K562 (cell line): ENCODE results near the gene ARHGAP26.

ENCODE experiments used
- ATF3 ChIP-seq, 2 experiments: fragments of 450-650 bp in 1 of 2; sonication (generic) in 1 of 2; formaldehyde crosslinking in 1 of 2; IDR thresholded peaks in 1 of 2; conservative IDR thresholded peaks in 1 of 2; 2 replicates each; pipeline versions ENCODE4 v1.6.1 to v1.8.1; 2016 to 2023; ENCODE audit warnings: mild to moderate bottlenecking in 2 of 2, moderate library complexity in 2 of 2, inconsistent platforms in 1 of 2, missing genetic modification reagents in 1 of 2
- CBX5 ChIP-seq: IDR thresholded peaks from 2 replicates; pipeline ENCODE4 v1.6.1; 2014; ENCODE audit warnings: low read depth, borderline replicate concordance
- CREB5 ChIP-seq: fragments of 250-450 bp; sonication (Bioruptor Pico); IDR thresholded peaks from 2 replicates; pipeline ENCODE4 v1.5.0; 2020; ENCODE audit warnings: mild to moderate bottlenecking
- EZH2 ChIP-seq: IDR thresholded peaks from 2 replicates; pipeline ENCODE4 v1.6.1; 2012; ENCODE audit warnings: low read depth, mild to moderate bottlenecking, inconsistent platforms, low read length, borderline replicate concordance
- POLR2A ChIP-seq: fragments of 450-650 bp; conservative IDR thresholded peaks from 2 replicates; pipeline ENCODE4 v1.6.1; 2016
- SETDB1 ChIP-seq: IDR thresholded peaks from one replicate; pipeline ENCODE4 v1.6.1; 2012; ENCODE audit warnings: low read length, control low read depth, inconsistent platforms
- SIN3A ChIP-seq, 2 experiments: fragments of 150-350 bp in 1 of 2; IDR thresholded peaks; 2 replicates each; pipeline ENCODE4 v1.6.1; 2011 to 2016; ENCODE audit warnings: borderline replicate concordance in 2 of 2, low read depth in 2 of 2, low read length in 2 of 2, mild to moderate bottlenecking in 2 of 2, moderate library complexity in 2 of 2; ENCODE audit not compliant: control insufficient read depth in 1 of 2
- SIRT6 ChIP-seq: IDR thresholded peaks from one replicate; pipeline ENCODE4 v1.6.1; 2012; ENCODE audit warnings: low read depth, mild to moderate bottlenecking, control low read depth, inconsistent platforms, low read length, moderate library complexity
- SMAD1 ChIP-seq: fragments of 150-350 bp; IDR thresholded peaks from 2 replicates; pipeline ENCODE4 v1.6.1; 2014; ENCODE audit warnings: low read length, low read depth; ENCODE audit not compliant: partially characterized antibody
- TEAD1 ChIP-seq, 2 experiments: fragments of 450-650 bp in 1 of 2; sonication (generic) in 1 of 2; formaldehyde crosslinking; IDR thresholded peaks; 2 replicates each; pipeline versions ENCODE4 v1.4.0 to v1.8.0; 2020 to 2022; ENCODE audit warnings: mild to moderate bottlenecking in 2 of 2, missing genetic modification reagents in 1 of 2
- ZNF274 ChIP-seq: IDR thresholded peaks from 2 replicates; pipeline ENCODE4 v1.6.1; 2011; ENCODE audit warnings: low read depth, mild to moderate bottlenecking, low read length, moderate library complexity, borderline replicate concordance
- ZNF785 ChIP-seq: fragments of 250-450 bp; sonication (Bioruptor Pico); IDR thresholded peaks from 2 replicates; pipeline ENCODE4 v1.4.0; 2020; ENCODE audit warnings: mild to moderate bottlenecking
- TF ChIP-seq, protein P1 (sequence below): fragments of 250-450 bp; sonication (Bioruptor Pico); IDR thresholded peaks from 2 replicates; pipeline ENCODE4 v1.8.0; 2021; ENCODE audit warnings: moderate library complexity, mild to moderate bottlenecking, inconsistent platforms

GRCh38 chr5:143218517-143219170 is 448.5 kb downstream of the ARHGAP26 start:
- TF ChIP-seq EZH2: no peak
- TF ChIP-seq, protein P1, sequence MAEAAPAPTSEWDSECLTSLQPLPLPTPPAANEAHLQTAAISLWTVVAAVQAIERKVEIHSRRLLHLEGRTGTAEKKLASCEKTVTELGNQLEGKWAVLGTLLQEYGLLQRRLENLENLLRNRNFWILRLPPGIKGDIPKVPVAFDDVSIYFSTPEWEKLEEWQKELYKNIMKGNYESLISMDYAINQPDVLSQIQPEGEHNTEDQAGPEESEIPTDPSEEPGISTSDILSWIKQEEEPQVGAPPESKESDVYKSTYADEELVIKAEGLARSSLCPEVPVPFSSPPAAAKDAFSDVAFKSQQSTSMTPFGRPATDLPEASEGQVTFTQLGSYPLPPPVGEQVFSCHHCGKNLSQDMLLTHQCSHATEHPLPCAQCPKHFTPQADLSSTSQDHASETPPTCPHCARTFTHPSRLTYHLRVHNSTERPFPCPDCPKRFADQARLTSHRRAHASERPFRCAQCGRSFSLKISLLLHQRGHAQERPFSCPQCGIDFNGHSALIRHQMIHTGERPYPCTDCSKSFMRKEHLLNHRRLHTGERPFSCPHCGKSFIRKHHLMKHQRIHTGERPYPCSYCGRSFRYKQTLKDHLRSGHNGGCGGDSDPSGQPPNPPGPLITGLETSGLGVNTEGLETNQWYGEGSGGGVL (CRISPR knock-in tag): no peak
- no peak for TF ChIP-seq ZNF274
- TF ChIP-seq SIN3A (IDR thresholded peaks at IDR 0.05; ENCODE audit: borderline replicate concordance in 2 of 2, control insufficient read depth in 1 of 2, low read depth in 2 of 2, low read length in 2 of 2): no peak
- TF ChIP-seq POLR2A: no peak
- no peak for TF ChIP-seq SMAD1
- TF ChIP-seq ATF3 (IDR thresholded peaks at IDR 0.05): no peak
- no peak for TF ChIP-seq ATF3 (CRISPR knock-in tag; conservative IDR thresholded peaks at IDR 0.05)
- TF ChIP-seq CREB5 (CRISPR knock-in tag): no peak
- TF ChIP-seq SETDB1: no peak
- TF ChIP-seq SIRT6: no peak
- no peak for TF ChIP-seq TEAD1 (CRISPR knock-in tag; IDR thresholded peaks at IDR 0.05)
- TF ChIP-seq ZNF785 (CRISPR knock-in tag): no peak
- TF ChIP-seq CBX5: no peak
